HepG2 (cell line): ENCODE measurements around the gene COQ10B. TPM values are rescaled to one million over a fixed set of nuclear protein-coding genes. Genes with fewer than 3 reads are reported as not detected.

Experiments used
- ARNT2 ChIP-seq: sonication (generic); formaldehyde crosslinking; IDR thresholded peaks from 2 replicates; pipeline ENCODE4 v1.8.0; 2022; ENCODE audit warnings: mild to moderate bottlenecking, low read depth, missing genetic modification reagents, moderate library complexity
- CC2D1A ChIP-seq: sonication (generic); formaldehyde crosslinking; IDR thresholded peaks from 2 replicates; pipeline ENCODE4 v1.8.1; 2023; ENCODE audit warnings: mild to moderate bottlenecking, missing genetic modification reagents
- KDM5B ChIP-seq: sonication (generic); formaldehyde crosslinking; IDR thresholded peaks from 2 replicates; pipeline ENCODE4 v1.4.0; 2020; ENCODE audit warnings: missing genetic modification reagents, mild to moderate bottlenecking, borderline replicate concordance
- NR3C1 ChIP-seq: sonication (generic); formaldehyde crosslinking; IDR thresholded peaks from 2 replicates; pipeline ENCODE4 v1.4.0; 2020; ENCODE audit warnings: missing genetic modification reagents
- REL ChIP-seq: sonication (generic); formaldehyde crosslinking; conservative IDR thresholded peaks from 2 replicates; pipeline ENCODE4 v1.8.0; 2022; ENCODE audit warnings: mild to moderate bottlenecking, missing genetic modification reagents, moderate library complexity
- ZMYM2 ChIP-seq: sonication (generic); formaldehyde crosslinking; IDR thresholded peaks from 2 replicates; pipeline ENCODE4 v1.8.0; 2022; ENCODE audit warnings: mild to moderate bottlenecking, missing genetic modification reagents
- ZNF136 ChIP-seq: sonication (generic); formaldehyde crosslinking; IDR thresholded peaks from 2 replicates; pipeline ENCODE4 v1.8.1; 2022; ENCODE audit warnings: low read depth, mild to moderate bottlenecking, moderate library complexity, missing genetic modification reagents
- ZNF367 ChIP-seq: sonication (generic); formaldehyde crosslinking; IDR thresholded peaks from 2 replicates; pipeline ENCODE4 v1.4.0; 2020; ENCODE audit warnings: missing genetic modification reagents, borderline replicate concordance
- ZNF562 ChIP-seq: sonication (generic); formaldehyde crosslinking; IDR thresholded peaks from 2 replicates; pipeline ENCODE4 v1.8.0; 2022; ENCODE audit warnings: missing genetic modification reagents, borderline replicate concordance
- ZNF737 ChIP-seq: sonication (generic); formaldehyde crosslinking; IDR thresholded peaks from 2 replicates; pipeline ENCODE4 v1.5.0; 2020; ENCODE audit warnings: missing genetic modification reagents, mild to moderate bottlenecking, borderline replicate concordance
- ZNF773 ChIP-seq: sonication (generic); formaldehyde crosslinking; IDR thresholded peaks from 2 replicates; pipeline ENCODE4 v1.4.0; 2020; ENCODE audit warnings: missing genetic modification reagents, borderline replicate concordance
- polyA plus RNA-seq, 8 experiments: library from polyadenylated mRNA; depleted of rRNA in 3 of 8; stranded (reverse) in 7 of 8; unstranded in 1 of 8; fragments of >200 nt; fragmentation: Illumina TruSeq in 4 of 8; extraction: Trizol in 4 of 8; gene quantifications; 2 replicates each; pipeline versions ENCODE4 v1.2.1 to v1.2.3, GENCODE V29; 2011 to 2016; ENCODE audit warnings: low read depth in 4 of 8, missing spikeins in 1 of 8, mixed read lengths in 1 of 8; ENCODE audit not compliant: insufficient read depth in 1 of 8
- total RNA-seq, 5 experiments: library from RNA; depleted of rRNA; stranded (reverse); fragments of >200 nt; fragmentation: Illumina TruSeq; extraction: Trizol; gene quantifications; 2 replicates each; pipeline ENCODE4 v1.2.3, GENCODE V29; 2016; ENCODE audit warnings: low read depth in 1 of 5
- TF ChIP-seq, protein P1 (sequence below), 2 experiments: IDR thresholded peaks; 2 replicates each; pipeline ENCODE4 v1.6.1; 2011 to 2012; ENCODE audit warnings: low read length in 2 of 2, borderline replicate concordance in 1 of 2, low read depth in 1 of 2, mild to moderate bottlenecking in 1 of 2, moderate library complexity in 1 of 2
- TF ChIP-seq, protein P2 (sequence below): sonication (generic); formaldehyde crosslinking; IDR thresholded peaks from 2 replicates; pipeline ENCODE4 v1.4.0; 2020; ENCODE audit warnings: missing genetic modification reagents

COQ10B gene
- total and polyA plus RNA-seq, 2 of the 13 experiments (the other 11 are each of a cell fraction or from before 2014, with no cell fraction given) = 4.6 to 34.9 TPM

DNA sequence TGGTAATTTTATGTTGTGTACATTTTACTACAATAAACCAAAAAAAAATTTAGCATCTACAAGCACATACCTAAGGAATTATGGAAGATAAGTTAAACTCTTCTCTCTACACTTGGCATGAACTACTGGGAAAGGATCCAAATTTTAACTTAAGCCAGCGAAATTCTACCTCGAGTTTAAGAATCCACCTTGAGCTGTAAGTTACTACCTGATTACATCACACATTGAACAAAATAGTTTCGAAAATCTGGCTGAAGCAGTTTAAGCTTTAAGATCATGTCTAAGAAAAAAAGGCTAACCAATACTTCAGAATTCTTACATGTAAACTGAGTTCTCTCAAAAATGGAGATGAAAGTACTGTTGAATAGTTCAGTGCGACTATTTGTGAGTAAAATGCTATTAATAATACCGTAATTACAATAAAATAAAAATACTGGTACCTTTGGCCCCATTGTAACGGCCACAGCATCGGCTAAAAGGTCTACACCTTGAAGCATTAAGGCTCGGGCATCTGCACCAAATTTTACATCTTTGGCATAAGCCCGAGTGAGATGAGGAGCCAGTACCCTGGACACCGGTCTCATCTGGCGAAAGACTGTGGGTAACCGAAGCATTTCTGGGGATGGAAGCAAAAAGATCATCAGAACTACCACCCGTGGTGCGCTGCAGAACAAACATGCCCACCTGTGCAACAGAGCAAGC is 45.0 kb downstream of the COQ10B start (continued):
- TF ChIP-seq, protein P1, sequence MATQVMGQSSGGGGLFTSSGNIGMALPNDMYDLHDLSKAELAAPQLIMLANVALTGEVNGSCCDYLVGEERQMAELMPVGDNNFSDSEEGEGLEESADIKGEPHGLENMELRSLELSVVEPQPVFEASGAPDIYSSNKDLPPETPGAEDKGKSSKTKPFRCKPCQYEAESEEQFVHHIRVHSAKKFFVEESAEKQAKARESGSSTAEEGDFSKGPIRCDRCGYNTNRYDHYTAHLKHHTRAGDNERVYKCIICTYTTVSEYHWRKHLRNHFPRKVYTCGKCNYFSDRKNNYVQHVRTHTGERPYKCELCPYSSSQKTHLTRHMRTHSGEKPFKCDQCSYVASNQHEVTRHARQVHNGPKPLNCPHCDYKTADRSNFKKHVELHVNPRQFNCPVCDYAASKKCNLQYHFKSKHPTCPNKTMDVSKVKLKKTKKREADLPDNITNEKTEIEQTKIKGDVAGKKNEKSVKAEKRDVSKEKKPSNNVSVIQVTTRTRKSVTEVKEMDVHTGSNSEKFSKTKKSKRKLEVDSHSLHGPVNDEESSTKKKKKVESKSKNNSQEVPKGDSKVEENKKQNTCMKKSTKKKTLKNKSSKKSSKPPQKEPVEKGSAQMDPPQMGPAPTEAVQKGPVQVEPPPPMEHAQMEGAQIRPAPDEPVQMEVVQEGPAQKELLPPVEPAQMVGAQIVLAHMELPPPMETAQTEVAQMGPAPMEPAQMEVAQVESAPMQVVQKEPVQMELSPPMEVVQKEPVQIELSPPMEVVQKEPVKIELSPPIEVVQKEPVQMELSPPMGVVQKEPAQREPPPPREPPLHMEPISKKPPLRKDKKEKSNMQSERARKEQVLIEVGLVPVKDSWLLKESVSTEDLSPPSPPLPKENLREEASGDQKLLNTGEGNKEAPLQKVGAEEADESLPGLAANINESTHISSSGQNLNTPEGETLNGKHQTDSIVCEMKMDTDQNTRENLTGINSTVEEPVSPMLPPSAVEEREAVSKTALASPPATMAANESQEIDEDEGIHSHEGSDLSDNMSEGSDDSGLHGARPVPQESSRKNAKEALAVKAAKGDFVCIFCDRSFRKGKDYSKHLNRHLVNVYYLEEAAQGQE (IDR thresholded peaks at IDR 0.05; ENCODE audit: borderline replicate concordance in 1 of 2, low read depth in 1 of 2, low read length in 2 of 2) = 0 out of 4 replicates have a peak, but pooled peaks of 1 of the 2 experiments have one; percentile 6
- no peak for TF ChIP-seq ZNF737 (CRISPR knock-in tag)
- no peak for TF ChIP-seq ZNF562 (CRISPR knock-in tag)
- no peak for TF ChIP-seq REL (CRISPR knock-in tag)
- no peak for TF ChIP-seq ZNF773 (CRISPR knock-in tag)
- TF ChIP-seq ZMYM2 (CRISPR knock-in tag) = no peak
- no peak for TF ChIP-seq KDM5B (CRISPR knock-in tag)
- no peak for TF ChIP-seq CC2D1A (CRISPR knock-in tag)
- no peak for TF ChIP-seq NR3C1
- no peak for TF ChIP-seq ARNT2 (CRISPR knock-in tag)
- TF ChIP-seq, protein P2, sequence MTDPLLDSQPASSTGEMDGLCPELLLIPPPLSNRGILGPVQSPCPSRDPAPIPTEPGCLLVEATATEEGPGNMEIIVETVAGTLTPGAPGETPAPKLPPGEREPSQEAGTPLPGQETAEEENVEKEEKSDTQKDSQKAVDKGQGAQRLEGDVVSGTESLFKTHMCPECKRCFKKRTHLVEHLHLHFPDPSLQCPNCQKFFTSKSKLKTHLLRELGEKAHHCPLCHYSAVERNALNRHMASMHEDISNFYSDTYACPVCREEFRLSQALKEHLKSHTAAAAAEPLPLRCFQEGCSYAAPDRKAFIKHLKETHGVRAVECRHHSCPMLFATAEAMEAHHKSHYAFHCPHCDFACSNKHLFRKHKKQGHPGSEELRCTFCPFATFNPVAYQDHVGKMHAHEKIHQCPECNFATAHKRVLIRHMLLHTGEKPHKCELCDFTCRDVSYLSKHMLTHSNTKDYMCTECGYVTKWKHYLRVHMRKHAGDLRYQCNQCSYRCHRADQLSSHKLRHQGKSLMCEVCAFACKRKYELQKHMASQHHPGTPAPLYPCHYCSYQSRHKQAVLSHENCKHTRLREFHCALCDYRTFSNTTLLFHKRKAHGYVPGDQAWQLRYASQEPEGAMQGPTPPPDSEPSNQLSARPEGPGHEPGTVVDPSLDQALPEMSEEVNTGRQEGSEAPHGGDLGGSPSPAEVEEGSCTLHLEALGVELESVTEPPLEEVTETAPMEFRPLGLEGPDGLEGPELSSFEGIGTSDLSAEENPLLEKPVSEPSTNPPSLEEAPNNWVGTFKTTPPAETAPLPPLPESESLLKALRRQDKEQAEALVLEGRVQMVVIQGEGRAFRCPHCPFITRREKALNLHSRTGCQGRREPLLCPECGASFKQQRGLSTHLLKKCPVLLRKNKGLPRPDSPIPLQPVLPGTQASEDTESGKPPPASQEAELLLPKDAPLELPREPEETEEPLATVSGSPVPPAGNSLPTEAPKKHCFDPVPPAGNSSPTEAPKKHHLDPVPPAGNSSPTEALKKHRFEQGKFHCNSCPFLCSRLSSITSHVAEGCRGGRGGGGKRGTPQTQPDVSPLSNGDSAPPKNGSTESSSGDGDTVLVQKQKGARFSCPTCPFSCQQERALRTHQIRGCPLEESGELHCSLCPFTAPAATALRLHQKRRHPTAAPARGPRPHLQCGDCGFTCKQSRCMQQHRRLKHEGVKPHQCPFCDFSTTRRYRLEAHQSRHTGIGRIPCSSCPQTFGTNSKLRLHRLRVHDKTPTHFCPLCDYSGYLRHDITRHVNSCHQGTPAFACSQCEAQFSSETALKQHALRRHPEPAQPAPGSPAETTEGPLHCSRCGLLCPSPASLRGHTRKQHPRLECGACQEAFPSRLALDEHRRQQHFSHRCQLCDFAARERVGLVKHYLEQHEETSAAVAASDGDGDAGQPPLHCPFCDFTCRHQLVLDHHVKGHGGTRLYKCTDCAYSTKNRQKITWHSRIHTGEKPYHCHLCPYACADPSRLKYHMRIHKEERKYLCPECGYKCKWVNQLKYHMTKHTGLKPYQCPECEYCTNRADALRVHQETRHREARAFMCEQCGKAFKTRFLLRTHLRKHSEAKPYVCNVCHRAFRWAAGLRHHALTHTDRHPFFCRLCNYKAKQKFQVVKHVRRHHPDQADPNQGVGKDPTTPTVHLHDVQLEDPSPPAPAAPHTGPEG = no peak
- TF ChIP-seq ZNF367 (CRISPR knock-in tag) = no peak
- 0 out of 2 replicates have a peak, but pooled peaks have one; percentile 51 for TF ChIP-seq ZNF136 (CRISPR knock-in tag)
